OCI-LY7 (cell line): ENCODE results near the gene PPP2R2B. TPM values are rescaled to one million over a fixed set of nuclear protein-coding genes. Genes with fewer than 3 reads are reported as not detected.

Source experiments
- BruUV-seq: library from RNA; stranded (reverse); fragments of 400-500 nt; replicated peaks from 2 replicates; lab custom pipeline; 2021; lab: Mats Ljungman, UMichigan
- CTCF ChIA-PET: fragments of 300-600 bp; sonication (Branson Sonifier 250); formaldehyde crosslinking; loops from one replicate; lab custom pipeline; 2022; ENCODE audit warnings: antibody characterized with exemption; ENCODE audit not compliant: unreplicated experiment; lab: Charles Lee
- POLR2A ChIA-PET: fragments of 300-600 bp; sonication (Branson Sonifier 250); formaldehyde crosslinking; loops from one replicate; lab custom pipeline; 2022; ENCODE audit warnings: antibody characterized with exemption; lab: Charles Lee
- DNase-seq: peaks from one replicate; pipeline ENCODE4 v3.0.0-alpha.2; 2015; ENCODE audit warnings: low spot score
- H2AFZ ChIP-seq: fragments of 200-600 bp; sonication (generic), shearing (Covaris generic); 2 replicates; pipeline ENCODE4 v1.6.1; 2014; ENCODE audit warnings: mild to moderate bottlenecking, antibody characterized with exemption, low read length, moderate library complexity
- H3K27ac ChIP-seq: fragments of 200-600 bp; sonication (generic); 2 replicates; pipeline ENCODE4 v1.5.1; 2014; ENCODE audit warnings: mixed run types, low read depth, mild to moderate bottlenecking, moderate library complexity, low read length, inconsistent platforms; ENCODE audit not compliant: poor library complexity, severe bottlenecking
- H3K36me3 ChIP-seq: fragments of 200-600 bp; sonication (generic); 2 replicates; pipeline ENCODE4 v1.6.1; 2014; ENCODE audit warnings: mild to moderate bottlenecking, antibody characterized with exemption, low read length, moderate library complexity, mixed read lengths; ENCODE audit not compliant: insufficient read depth
- H3K4me1 ChIP-seq: fragments of 200-600 bp; sonication (generic); 2 replicates; pipeline ENCODE4 v1.5.1; 2014; ENCODE audit warnings: mild to moderate bottlenecking, low read length; ENCODE audit not compliant: insufficient read depth, poor library complexity, severe bottlenecking
- H3K4me2 ChIP-seq: fragments of 200-600 bp; sonication (generic); 2 replicates; pipeline ENCODE4 v1.6.1; 2014; ENCODE audit warnings: mild to moderate bottlenecking, low read length
- H3K4me3 ChIP-seq: fragments of 200-600 bp; sonication (generic); 2 replicates; pipeline ENCODE4 v1.5.1; 2014; ENCODE audit warnings: mild to moderate bottlenecking, low read depth, low read length; ENCODE audit not compliant: poor library complexity, severe bottlenecking
- H3K79me2 ChIP-seq: fragments of 200-600 bp; sonication (generic); 2 replicates; pipeline ENCODE4 v1.6.1; 2016; ENCODE audit warnings: low read depth, mild to moderate bottlenecking, low read length, moderate library complexity, mixed read lengths; ENCODE audit not compliant: insufficient read depth
- H3K9me2 ChIP-seq: fragments of 200-600 bp; sonication (generic); 2 replicates; pipeline ENCODE4 v1.6.1; 2016; ENCODE audit warnings: mild to moderate bottlenecking, low read length, mixed read lengths; ENCODE audit not compliant: insufficient read depth
- H3K9me3 ChIP-seq: fragments of 200-600 bp; sonication (generic); 2 replicates; pipeline ENCODE4 v1.6.1; 2014; ENCODE audit warnings: mild to moderate bottlenecking, mixed run types, low read length, mixed read lengths
- H4K20me1 ChIP-seq: fragments of 200-600 bp; sonication (generic); 2 replicates; pipeline ENCODE4 v1.6.1; 2014; ENCODE audit warnings: mild to moderate bottlenecking, antibody characterized with exemption, low read length, moderate library complexity, mixed read lengths; ENCODE audit not compliant: insufficient read depth
- EZH2phosphoT487 ChIP-seq: fragments of 200-600 bp; sonication (generic); IDR thresholded peaks from 2 replicates; pipeline ENCODE4 v1.6.1; 2018; ENCODE audit warnings: low read depth, borderline replicate concordance, mild to moderate bottlenecking, mixed run types, antibody characterized with exemption, low read length, moderate library complexity, mixed read lengths
- intact Hi-C: fragments of 100-400 bp; cut with micrococcal nuclease; formaldehyde crosslinking; loops from one replicate; pipeline ENCODE4 v1.10.0; 2022; ENCODE audit not compliant: unreplicated experiment
- total RNA-seq, 2 experiments: library from RNA; depleted of rRNA in 1 of 2; stranded (reverse); fragments of >200 nt in 1 of 2; shearing (Covaris generic) in 1 of 2; gene quantifications; 2 replicates each; pipeline ENCODE4 v1.2.3, GENCODE V29; 2014 to 2022
- TF ChIP-seq, protein P1 (sequence below): fragments of 200-600 bp; sonication (generic); conservative IDR thresholded peaks from 2 replicates; pipeline ENCODE4 v1.5.1; 2014; ENCODE audit warnings: mild to moderate bottlenecking, antibody characterized with exemption, low read length, moderate library complexity, mixed read lengths

PPP2R2B gene
- total RNA-seq, 2 experiments from 2014 or later = not detected

GRCh38 chr5:146893991-146894390, 15.4 kb upstream of the PPP2R2B start:
- no peak overlapping the region for H3K27ac ChIP-seq
- ChIA-PET POLR2A (interaction anchor here (1.1 kb wide), 1 partner anchor 19 kb away, joined by 4 read pairs; no protein-coding TSS in a partner anchor), CTCF (no interaction called here)
- H3K36me3 ChIP-seq = no peaks in the 10 kb centered on the region
- no peak for TF ChIP-seq EZH2phosphoT487
- TF ChIP-seq, protein P1, sequence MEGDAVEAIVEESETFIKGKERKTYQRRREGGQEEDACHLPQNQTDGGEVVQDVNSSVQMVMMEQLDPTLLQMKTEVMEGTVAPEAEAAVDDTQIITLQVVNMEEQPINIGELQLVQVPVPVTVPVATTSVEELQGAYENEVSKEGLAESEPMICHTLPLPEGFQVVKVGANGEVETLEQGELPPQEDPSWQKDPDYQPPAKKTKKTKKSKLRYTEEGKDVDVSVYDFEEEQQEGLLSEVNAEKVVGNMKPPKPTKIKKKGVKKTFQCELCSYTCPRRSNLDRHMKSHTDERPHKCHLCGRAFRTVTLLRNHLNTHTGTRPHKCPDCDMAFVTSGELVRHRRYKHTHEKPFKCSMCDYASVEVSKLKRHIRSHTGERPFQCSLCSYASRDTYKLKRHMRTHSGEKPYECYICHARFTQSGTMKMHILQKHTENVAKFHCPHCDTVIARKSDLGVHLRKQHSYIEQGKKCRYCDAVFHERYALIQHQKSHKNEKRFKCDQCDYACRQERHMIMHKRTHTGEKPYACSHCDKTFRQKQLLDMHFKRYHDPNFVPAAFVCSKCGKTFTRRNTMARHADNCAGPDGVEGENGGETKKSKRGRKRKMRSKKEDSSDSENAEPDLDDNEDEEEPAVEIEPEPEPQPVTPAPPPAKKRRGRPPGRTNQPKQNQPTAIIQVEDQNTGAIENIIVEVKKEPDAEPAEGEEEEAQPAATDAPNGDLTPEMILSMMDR = no peak
- intact Hi-C loops = no loop called here
- H3K4me2 ChIP-seq = no peak overlapping the region
- H3K9me3 ChIP-seq = no peaks in the 10 kb centered on the region
- BruUV-seq = no TSS peak
- no peak overlapping the region for H2AFZ ChIP-seq
- DNase-seq = no peak
- no peaks in the 10 kb centered on the region for H3K79me2 ChIP-seq
- no peaks in the 10 kb centered on the region for H3K9me2 ChIP-seq
- H3K4me3 ChIP-seq = no peak overlapping the region
- H3K4me1 ChIP-seq = no peaks in the 10 kb centered on the region
- no peaks in the 10 kb centered on the region for H4K20me1 ChIP-seq

- POLR2A ChIA-PET = no interaction called here
- H3K27ac ChIP-seq = no peak overlapping the region
- H3K4me2 ChIP-seq = no peak overlapping the region
- no peak overlapping the region for H3K4me3 ChIP-seq
- H3K36me3 ChIP-seq = no peaks in the 10 kb centered on the region
- no peaks in the 10 kb centered on the region for H4K20me1 ChIP-seq
- no peak overlapping the region for H2AFZ ChIP-seq
- H3K79me2 ChIP-seq = no peaks in the 10 kb centered on the region
- DNase-seq = no peak
- TF ChIP-seq EZH2phosphoT487 = no peak
- TF ChIP-seq, protein P1 = no peak
- H3K9me2 ChIP-seq = no peaks in the 10 kb centered on the region
- no peaks in the 10 kb centered on the region for H3K9me3 ChIP-seq
- CTCF ChIA-PET = no interaction called here
- intact Hi-C loops = no loop called here
- no peaks in the 10 kb centered on the region for H3K4me1 ChIP-seq
- no TSS peak for BruUV-seq
These were observed 13.7 kb upstream of the PPP2R2B start for GRCh38 chr5:146892231-146892630.

DNA sequence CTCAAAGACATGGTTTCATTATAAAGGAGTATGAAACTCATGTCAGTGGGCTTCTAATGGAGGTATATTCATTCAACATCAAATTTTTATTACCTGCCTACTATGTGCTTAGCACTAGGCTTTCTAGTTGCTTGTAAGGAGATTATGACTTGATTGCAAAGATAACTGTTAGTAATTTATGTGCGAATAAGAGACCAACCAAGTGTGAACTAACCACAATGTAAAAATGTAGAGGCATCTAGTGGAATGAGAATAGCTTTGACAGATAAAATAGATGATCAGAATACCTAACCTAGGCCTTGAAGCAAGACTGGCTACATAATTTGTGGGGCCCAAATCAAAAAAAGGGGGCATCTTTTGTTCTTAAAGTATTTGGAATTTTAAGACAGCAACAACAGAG, 13.0 kb upstream of the PPP2R2B start:
- intact Hi-C loops = no loop called here
- Histone ChIP-seq H3K9me2 (no peaks in the 10 kb centered on the region), H3K9me3 (no peaks in the 10 kb centered on the region), H3K79me2 (no peaks in the 10 kb centered on the region), H3K4me2 (no peak overlapping the region), H4K20me1 (no peaks in the 10 kb centered on the region), H3K36me3 (no peaks in the 10 kb centered on the region), H3K4me1 (no peaks in the 10 kb centered on the region), H3K27ac (no peak overlapping the region), H3K4me3 (no peak overlapping the region), H2AFZ (no peak overlapping the region)
- POLR2A ChIA-PET = no interaction called here
- BruUV-seq = no TSS peak
- CTCF ChIA-PET = no interaction called here
- DNase-seq = no peak
- TF ChIP-seq, protein P1 = no peak
- no peak for TF ChIP-seq EZH2phosphoT487
